Measurements from ENCODE around the gene ANKRD13B. TPM values are rescaled to one million over a fixed set of nuclear protein-coding genes. Genes with fewer than 3 reads are reported as not detected.
A peak's percentile ranks its signal among the peaks of the same experiment; 100 is the strongest.

ANKRD13B gene
- total RNA-seq, 1 donor from 2014 or later = 123 TPM

DNA sequence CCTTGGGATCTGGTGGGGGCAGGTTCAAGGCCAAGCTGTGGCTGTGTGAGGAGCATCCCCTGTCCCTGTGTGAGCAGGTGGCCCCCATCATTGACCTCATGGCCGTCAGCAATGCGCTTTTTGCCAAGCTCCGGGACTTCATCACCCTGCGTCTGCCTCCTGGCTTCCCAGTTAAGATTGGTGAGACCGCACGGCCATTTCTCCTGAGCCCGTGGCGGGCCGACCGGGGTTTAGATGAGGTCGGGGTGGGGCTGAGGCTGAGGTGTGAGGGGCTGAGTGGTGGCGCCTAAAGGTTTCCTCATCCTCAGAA is 19.1 kb downstream of the ANKRD13B start:
- peaks cover 6% of the 10 kb centered on the region for H3K4me1 Mint-ChIP-seq (ENCODE audit: low read depth, unreplicated experiment)
- H3K27me3 Mint-ChIP-seq (ENCODE audit: unreplicated experiment) = peaks cover 16% of the 10 kb centered on the region
- H3K27ac Mint-ChIP-seq (ENCODE audit: unreplicated experiment) = no peak overlapping the region
- peaks cover 10% of the 10 kb centered on the region for H3K9me3 Mint-ChIP-seq (ENCODE audit: unreplicated experiment)
- H3K36me3 Mint-ChIP-seq (ENCODE audit: unreplicated experiment) = peaks cover 6% of the 10 kb centered on the region
- no peak for DNase-seq
- no peak for TF ChIP-seq CTCF (IDR thresholded peaks at IDR 0.05; ENCODE audit: partially characterized antibody, unreplicated experiment)
- no peak overlapping the region for H3K4me3 Mint-ChIP-seq (ENCODE audit: unreplicated experiment)

DNA sequence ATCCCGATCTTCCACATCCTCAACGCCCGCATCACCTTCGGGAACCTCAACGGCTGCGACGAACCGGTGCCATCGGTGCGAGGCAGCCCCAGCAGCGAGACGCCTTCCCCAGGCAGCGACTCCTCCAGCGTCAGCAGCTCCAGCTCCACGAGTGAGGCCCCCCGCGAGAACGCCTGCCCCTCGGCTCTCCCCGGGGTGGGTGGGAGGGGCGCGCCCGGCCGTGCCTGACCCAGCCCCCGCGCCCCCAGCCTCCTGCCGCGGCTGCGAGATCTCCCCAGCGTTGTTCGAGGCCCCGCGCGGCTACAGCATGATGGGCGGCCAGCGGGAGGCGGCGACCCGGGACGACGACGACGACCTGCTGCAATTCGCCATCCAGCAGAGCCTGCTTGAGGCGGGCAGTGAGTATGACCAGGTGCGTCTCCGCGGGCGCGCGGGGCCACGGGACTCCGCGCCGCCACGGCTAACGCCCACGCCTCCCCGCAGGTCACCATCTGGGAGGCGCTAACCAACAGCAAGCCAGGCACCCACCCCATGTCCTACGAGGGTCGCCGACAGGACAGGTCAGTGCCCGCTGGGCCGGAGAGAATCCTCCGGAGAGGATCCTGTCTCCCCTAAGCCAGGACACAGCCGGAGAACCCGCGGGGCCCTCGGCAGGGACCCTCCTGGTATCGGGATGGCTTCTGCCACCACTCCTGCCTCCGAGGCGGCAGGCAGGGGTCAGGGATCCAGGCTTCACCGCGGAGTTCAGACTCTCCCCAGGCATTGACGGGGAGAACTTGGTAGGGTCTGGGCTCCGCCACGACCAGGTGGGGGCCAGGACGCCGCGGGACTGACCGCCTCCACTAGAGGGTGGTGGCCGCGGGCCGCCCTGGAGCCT is 19.7 kb downstream of the ANKRD13B start:
- Mint-ChIP-seq H3K4me3 (ENCODE audit: unreplicated experiment) (no peak overlapping the region), H3K4me1 (ENCODE audit: low read depth, unreplicated experiment) (peaks cover 6% of the 10 kb centered on the region)
- no peak for DNase-seq

GRCh38 chr17:29613352-29613837 is 20.5 kb downstream of the ANKRD13B start:
- Mint-ChIP-seq H3K27ac (ENCODE audit: unreplicated experiment) (peak overlapping the region; percentile 79), H3K4me3 (ENCODE audit: unreplicated experiment) (no peak overlapping the region), H3K4me1 (ENCODE audit: low read depth, unreplicated experiment) (peaks cover 6% of the 10 kb centered on the region), H3K36me3 (ENCODE audit: unreplicated experiment) (peaks cover 6% of the 10 kb centered on the region), H3K27me3 (ENCODE audit: unreplicated experiment) (peaks cover 16% of the 10 kb centered on the region), H3K9me3 (ENCODE audit: unreplicated experiment) (peaks cover 7% of the 10 kb centered on the region)
- peak; percentile 90 for TF ChIP-seq CTCF (IDR thresholded peaks at IDR 0.05; ENCODE audit: partially characterized antibody, unreplicated experiment)
- DNase-seq = peak; percentile 98

More for the DNA sequence above, 19.7 kb downstream of the ANKRD13B start:
- no peak for TF ChIP-seq CTCF (IDR thresholded peaks at IDR 0.05; ENCODE audit: partially characterized antibody, unreplicated experiment)
- Mint-ChIP-seq H3K27ac (ENCODE audit: unreplicated experiment) (no peak overlapping the region), H3K9me3 (ENCODE audit: unreplicated experiment) (peaks cover 10% of the 10 kb centered on the region), H3K27me3 (ENCODE audit: unreplicated experiment) (peaks cover 17% of the 10 kb centered on the region), H3K36me3 (ENCODE audit: unreplicated experiment) (peaks cover 6% of the 10 kb centered on the region)

GRCh38 chr17:29613856-29614255 is 20.9 kb downstream of the ANKRD13B start:
- H3K9me3 Mint-ChIP-seq (ENCODE audit: unreplicated experiment) = peaks cover 7% of the 10 kb centered on the region
- peak overlapping the region; percentile 71 for H3K4me3 Mint-ChIP-seq (ENCODE audit: unreplicated experiment)
- H3K27ac Mint-ChIP-seq (ENCODE audit: unreplicated experiment) = peak overlapping the region; percentile 79
- peaks cover 6% of the 10 kb centered on the region for H3K4me1 Mint-ChIP-seq (ENCODE audit: low read depth, unreplicated experiment)
- H3K27me3 Mint-ChIP-seq (ENCODE audit: unreplicated experiment) = peaks cover 18% of the 10 kb centered on the region
- DNase-seq = no peak
- TF ChIP-seq CTCF (IDR thresholded peaks at IDR 0.05; ENCODE audit: partially characterized antibody, unreplicated experiment) = no peak
- H3K36me3 Mint-ChIP-seq (ENCODE audit: unreplicated experiment) = peaks cover 6% of the 10 kb centered on the region
